ENCODE measurements around the gene CDH9.

CDH9 gene

DNA sequence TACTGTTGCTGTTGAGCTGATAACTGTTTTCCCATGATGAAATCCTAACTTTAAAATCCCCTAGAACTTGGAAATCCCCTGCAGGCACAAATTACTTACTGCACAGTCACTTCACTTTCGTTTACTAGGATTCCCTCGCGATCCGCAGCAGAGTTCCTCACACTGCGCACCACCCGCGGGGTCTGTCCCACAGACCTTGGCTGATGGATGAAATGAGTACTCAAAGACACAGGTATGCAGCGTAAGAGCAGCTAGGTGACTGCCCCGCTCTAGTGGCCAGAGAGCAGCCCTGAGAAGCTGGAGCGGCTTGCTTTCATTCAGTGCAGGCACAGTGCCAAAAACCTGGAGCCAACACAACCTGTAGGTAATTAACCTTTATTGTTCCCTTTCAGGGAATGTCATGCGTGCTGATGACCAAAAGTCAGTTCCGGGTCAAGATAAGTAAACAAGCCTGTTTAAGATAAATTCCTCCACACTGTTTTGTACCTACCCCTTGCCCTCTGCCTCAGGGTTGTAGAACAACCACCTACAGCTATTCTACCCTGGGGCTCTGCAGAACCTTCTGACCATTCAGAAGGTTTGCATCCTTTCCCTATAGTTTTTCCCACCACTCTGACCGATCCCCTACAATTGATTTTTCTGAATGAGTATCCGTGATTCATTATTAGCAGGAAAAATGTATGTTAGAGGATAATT lies 191.2 kb downstream of the CDH9 start:
- TF ChIP-seq EZH2 (IDR thresholded peaks at IDR 0.05; ENCODE audit: borderline replicate concordance, low read depth, low read length, severe bottlenecking) = no peak
- TF ChIP-seq, protein P1, sequence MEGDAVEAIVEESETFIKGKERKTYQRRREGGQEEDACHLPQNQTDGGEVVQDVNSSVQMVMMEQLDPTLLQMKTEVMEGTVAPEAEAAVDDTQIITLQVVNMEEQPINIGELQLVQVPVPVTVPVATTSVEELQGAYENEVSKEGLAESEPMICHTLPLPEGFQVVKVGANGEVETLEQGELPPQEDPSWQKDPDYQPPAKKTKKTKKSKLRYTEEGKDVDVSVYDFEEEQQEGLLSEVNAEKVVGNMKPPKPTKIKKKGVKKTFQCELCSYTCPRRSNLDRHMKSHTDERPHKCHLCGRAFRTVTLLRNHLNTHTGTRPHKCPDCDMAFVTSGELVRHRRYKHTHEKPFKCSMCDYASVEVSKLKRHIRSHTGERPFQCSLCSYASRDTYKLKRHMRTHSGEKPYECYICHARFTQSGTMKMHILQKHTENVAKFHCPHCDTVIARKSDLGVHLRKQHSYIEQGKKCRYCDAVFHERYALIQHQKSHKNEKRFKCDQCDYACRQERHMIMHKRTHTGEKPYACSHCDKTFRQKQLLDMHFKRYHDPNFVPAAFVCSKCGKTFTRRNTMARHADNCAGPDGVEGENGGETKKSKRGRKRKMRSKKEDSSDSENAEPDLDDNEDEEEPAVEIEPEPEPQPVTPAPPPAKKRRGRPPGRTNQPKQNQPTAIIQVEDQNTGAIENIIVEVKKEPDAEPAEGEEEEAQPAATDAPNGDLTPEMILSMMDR (IDR thresholded peaks at IDR 0.05; ENCODE audit: borderline replicate concordance, extremely low read depth, low read length, poor library complexity, severe bottlenecking) = no peak
- ATAC-seq (ENCODE audit: insufficient read depth, low read depth) (no peak), DNase-seq (no peak)
- Histone ChIP-seq H3K27ac (ENCODE audit: low read length) (no peak overlapping the region), H3K9me3 (ENCODE audit: insufficient read depth, low read length, severe bottlenecking) (no peaks in the 10 kb centered on the region), H3K36me3 (ENCODE audit: insufficient read depth, low read length) (no peaks in the 10 kb centered on the region), H3K79me2 (ENCODE audit: insufficient read depth, low read length) (no peaks in the 10 kb centered on the region), H3K4me2 (ENCODE audit: insufficient read depth, low read length) (no peak overlapping the region), H3K9ac (ENCODE audit: low read depth, low read length) (no peak overlapping the region), H3K4me3 (ENCODE audit: low read depth in 1 of 2, low read length in 2 of 2) (no peak overlapping the region), H3K27me3 (ENCODE audit: insufficient read depth, low read length, poor library complexity) (no peaks in the 10 kb centered on the region), H4K20me1 (ENCODE audit: insufficient read depth, low read length) (no peaks in the 10 kb centered on the region), H3K4me1 (ENCODE audit: insufficient read depth, low read length) (no peaks in the 10 kb centered on the region), H2AFZ (ENCODE audit: low read depth, low read length) (no peak overlapping the region)

DNA sequence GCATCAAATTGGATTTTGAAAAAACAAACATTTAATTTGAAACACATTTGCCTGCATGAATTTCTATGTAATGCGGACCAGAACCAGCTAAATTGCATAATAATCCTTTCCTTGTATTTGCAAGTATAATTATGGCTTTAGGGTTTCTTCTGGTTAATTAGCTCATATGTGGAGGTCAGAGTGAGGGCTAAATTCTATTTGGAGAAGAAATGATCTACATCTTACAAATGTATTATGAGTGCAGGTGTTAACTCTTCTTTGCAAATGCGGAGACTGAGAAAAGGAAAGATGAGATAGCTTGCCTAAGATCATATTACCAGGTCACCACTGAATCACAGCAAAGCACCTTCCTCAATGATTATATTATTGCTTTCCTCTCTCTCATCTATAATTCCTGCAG lies 194.7 kb downstream of the CDH9 start:
- H4K20me1 ChIP-seq (ENCODE audit: insufficient read depth, low read length) = no peaks in the 10 kb centered on the region
- no peak for DNase-seq
- no peak overlapping the region for H2AFZ ChIP-seq (ENCODE audit: low read depth, low read length)
- H3K4me2 ChIP-seq (ENCODE audit: insufficient read depth, low read length) = no peak overlapping the region
- H3K27ac ChIP-seq (ENCODE audit: low read length) = no peak overlapping the region
- no peak overlapping the region for H3K9ac ChIP-seq (ENCODE audit: low read depth, low read length)
- no peak for ATAC-seq (ENCODE audit: insufficient read depth, low read depth)
- H3K79me2 ChIP-seq (ENCODE audit: insufficient read depth, low read length) = no peaks in the 10 kb centered on the region
- H3K27me3 ChIP-seq (ENCODE audit: insufficient read depth, low read length, poor library complexity) = no peaks in the 10 kb centered on the region
- no peak for TF ChIP-seq EZH2 (IDR thresholded peaks at IDR 0.05; ENCODE audit: borderline replicate concordance, low read depth, low read length, severe bottlenecking)
- TF ChIP-seq, protein P1 (IDR thresholded peaks at IDR 0.05; ENCODE audit: borderline replicate concordance, extremely low read depth, low read length, poor library complexity, severe bottlenecking) = no peak
- H3K4me3 ChIP-seq (ENCODE audit: low read depth in 1 of 2, low read length in 2 of 2) = no peak overlapping the region
- no peaks in the 10 kb centered on the region for H3K4me1 ChIP-seq (ENCODE audit: insufficient read depth, low read length)
- H3K36me3 ChIP-seq (ENCODE audit: insufficient read depth, low read length) = no peaks in the 10 kb centered on the region
- H3K9me3 ChIP-seq (ENCODE audit: insufficient read depth, low read length, severe bottlenecking) = no peaks in the 10 kb centered on the region

DNA sequence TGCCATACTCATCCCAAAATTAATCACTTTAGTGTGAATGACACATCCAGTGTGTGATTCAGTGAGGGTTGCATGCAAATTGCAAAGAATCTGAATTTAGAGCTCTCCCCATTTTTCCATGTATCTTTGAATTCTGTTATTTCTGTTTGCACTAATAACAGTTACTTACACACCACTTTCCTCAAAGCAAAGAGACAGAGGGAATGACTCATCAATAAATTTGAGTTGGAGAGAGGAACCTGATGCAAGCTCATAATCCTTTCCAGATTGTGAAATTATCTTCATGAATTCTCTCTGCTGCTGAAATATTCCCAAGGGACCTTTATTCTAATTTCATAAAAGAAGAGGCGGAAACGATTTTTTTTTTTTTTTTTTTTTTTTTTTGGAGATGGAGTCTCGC lies 204.8 kb downstream of the CDH9 start:
- H3K4me1 ChIP-seq (ENCODE audit: insufficient read depth, low read length) = no peaks in the 10 kb centered on the region
- DNase-seq (no peak), ATAC-seq (ENCODE audit: insufficient read depth, low read depth) (no peak)
- no peaks in the 10 kb centered on the region for H3K9me3 ChIP-seq (ENCODE audit: insufficient read depth, low read length, severe bottlenecking)
- H3K27me3 ChIP-seq (ENCODE audit: insufficient read depth, low read length, poor library complexity) = no peaks in the 10 kb centered on the region
- no peak overlapping the region for H3K4me2 ChIP-seq (ENCODE audit: insufficient read depth, low read length)
- no peaks in the 10 kb centered on the region for H3K36me3 ChIP-seq (ENCODE audit: insufficient read depth, low read length)
- H3K9ac ChIP-seq (ENCODE audit: low read depth, low read length) = no peak overlapping the region
- no peaks in the 10 kb centered on the region for H4K20me1 ChIP-seq (ENCODE audit: insufficient read depth, low read length)
- H2AFZ ChIP-seq (ENCODE audit: low read depth, low read length) = no peak overlapping the region
- H3K79me2 ChIP-seq (ENCODE audit: insufficient read depth, low read length) = no peaks in the 10 kb centered on the region
- no peak overlapping the region for H3K27ac ChIP-seq (ENCODE audit: low read length)
- TF ChIP-seq, protein P1 (IDR thresholded peaks at IDR 0.05; ENCODE audit: borderline replicate concordance, extremely low read depth, low read length, poor library complexity, severe bottlenecking) = no peak
- no peak for TF ChIP-seq EZH2 (IDR thresholded peaks at IDR 0.05; ENCODE audit: borderline replicate concordance, low read depth, low read length, severe bottlenecking)
- H3K4me3 ChIP-seq (ENCODE audit: low read depth in 1 of 2, low read length in 2 of 2) = no peak overlapping the region

Data from DND-41 (cell line).